Thoracic aorta (tissue), 2 donors: Measurements from ENCODE around the gene CYB5R3. TPM values are rescaled to one million over a fixed set of nuclear protein-coding genes. Genes with fewer than 3 reads are reported as not detected.
A peak's percentile ranks its signal among the peaks of the same experiment; 100 is the strongest.
"Not testable (repeated sequence)": the region's sequence is repeated elsewhere in the genome, so short reads cannot be mapped to it uniquely, and the experiment has no call there.

Source experiments
- ATAC-seq: fragments of 150-250 bp; one replicate; pipeline ENCODE4 v1.8.0; 2017; ENCODE audit warnings: low read depth; ENCODE audit not compliant: insufficient number of reproducible peaks, low FRiP score
- DNase-seq: peaks from one replicate; pipeline ENCODE4 v3.0.0-alpha.2; 2020; ENCODE audit warnings: low spot score
- H3K27ac ChIP-seq, 2 donors: fragments of 200-600 bp; sonication (generic); 1 replicate in 1 of 2; 2 replicates in 1 of 2; pipeline ENCODE4 v1.5.1; 2016; ENCODE audit warnings: mild to moderate bottlenecking in 2 of 2, moderate library complexity in 2 of 2
- H3K27me3 ChIP-seq: fragments of 200-600 bp; sonication (generic); replicated peaks from 2 replicates; pipeline ENCODE4 v1.6.0; 2016; ENCODE audit warnings: mild to moderate bottlenecking; ENCODE audit not compliant: insufficient read depth
- H3K36me3 ChIP-seq: fragments of 200-600 bp; sonication (generic); one replicate; pipeline ENCODE4 v1.5.1; 2016
- H3K4me1 ChIP-seq, 2 donors: fragments of 200-600 bp; sonication (generic); 1 replicate in 1 of 2; 2 replicates in 1 of 2; pipeline versions ENCODE4 v1.5.1 to v1.6.0; 2016; ENCODE audit warnings: low read depth in 2 of 2, mild to moderate bottlenecking in 1 of 2; ENCODE audit not compliant: control insufficient read depth in 1 of 2
- H3K4me3 ChIP-seq: fragments of 200-600 bp; sonication (generic); 2 replicates; pipeline ENCODE4 v1.5.1; 2016; ENCODE audit warnings: mild to moderate bottlenecking
- H3K9me3 ChIP-seq: fragments of 200-600 bp; sonication (generic); 2 replicates; pipeline ENCODE4 v1.5.1; 2016
- total RNA-seq, 2 donors: library from RNA; depleted of rRNA; stranded (reverse); fragments of >200 nt; gene quantifications; one replicate each; pipeline versions ENCODE4 v1.1.0 to v1.2.3, GENCODE V29; 2016
- TF ChIP-seq, protein P1 (sequence below): fragments of 200-600 bp; sonication (generic); IDR thresholded peaks from one replicate; pipeline ENCODE4 v1.5.1; 2019; ENCODE audit warnings: antibody characterized with exemption

Gene CYB5R3
- total RNA-seq, 2 donors from 2014 or later = 209 to 606 TPM

DNA sequence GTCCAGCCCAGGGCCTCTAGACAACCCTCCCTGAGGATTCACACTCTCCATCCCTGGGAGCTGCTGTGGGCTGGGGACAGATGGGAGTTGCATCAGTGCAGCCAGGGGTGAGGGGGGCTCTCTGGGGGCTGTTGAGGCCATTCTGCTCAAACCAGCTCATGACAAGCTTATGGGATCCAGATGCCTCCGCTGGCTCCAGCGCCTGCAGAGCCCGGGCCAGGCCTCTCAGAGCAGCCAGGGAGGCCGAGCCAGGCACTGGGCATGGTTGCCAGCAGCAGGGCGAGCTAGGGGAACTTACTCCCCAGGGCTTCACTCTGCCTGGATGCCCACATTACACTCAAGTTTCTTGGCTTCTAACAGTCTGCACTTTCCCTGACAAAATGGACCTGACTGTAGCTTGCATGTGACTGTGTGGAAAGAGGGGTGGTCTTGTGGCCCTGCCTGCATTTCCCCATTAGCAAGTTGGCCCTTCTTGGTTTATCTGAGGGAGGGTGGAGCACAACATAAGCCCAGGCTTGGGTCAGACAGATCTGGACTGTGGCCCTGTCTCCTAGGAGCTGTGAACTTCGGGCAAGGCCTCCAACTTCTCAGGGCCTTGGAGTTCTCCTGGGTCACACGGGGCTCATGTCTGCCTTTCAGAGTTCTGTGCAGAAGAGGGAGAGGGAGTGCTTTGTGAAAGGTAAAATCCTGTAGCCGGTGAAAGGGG lies 34.5 kb upstream of the CYB5R3 start:
- no peaks in the 10 kb centered on the region for H3K36me3 ChIP-seq
- TF ChIP-seq, protein P1, sequence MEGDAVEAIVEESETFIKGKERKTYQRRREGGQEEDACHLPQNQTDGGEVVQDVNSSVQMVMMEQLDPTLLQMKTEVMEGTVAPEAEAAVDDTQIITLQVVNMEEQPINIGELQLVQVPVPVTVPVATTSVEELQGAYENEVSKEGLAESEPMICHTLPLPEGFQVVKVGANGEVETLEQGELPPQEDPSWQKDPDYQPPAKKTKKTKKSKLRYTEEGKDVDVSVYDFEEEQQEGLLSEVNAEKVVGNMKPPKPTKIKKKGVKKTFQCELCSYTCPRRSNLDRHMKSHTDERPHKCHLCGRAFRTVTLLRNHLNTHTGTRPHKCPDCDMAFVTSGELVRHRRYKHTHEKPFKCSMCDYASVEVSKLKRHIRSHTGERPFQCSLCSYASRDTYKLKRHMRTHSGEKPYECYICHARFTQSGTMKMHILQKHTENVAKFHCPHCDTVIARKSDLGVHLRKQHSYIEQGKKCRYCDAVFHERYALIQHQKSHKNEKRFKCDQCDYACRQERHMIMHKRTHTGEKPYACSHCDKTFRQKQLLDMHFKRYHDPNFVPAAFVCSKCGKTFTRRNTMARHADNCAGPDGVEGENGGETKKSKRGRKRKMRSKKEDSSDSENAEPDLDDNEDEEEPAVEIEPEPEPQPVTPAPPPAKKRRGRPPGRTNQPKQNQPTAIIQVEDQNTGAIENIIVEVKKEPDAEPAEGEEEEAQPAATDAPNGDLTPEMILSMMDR = no peak
- H3K27ac ChIP-seq = peak overlapping the region; percentile 93 to 97
- no peaks in the 10 kb centered on the region for H3K27me3 ChIP-seq
- no peak overlapping the region for H3K4me3 ChIP-seq
- no peak for DNase-seq
- peak; percentile 5 for ATAC-seq
- H3K4me1 ChIP-seq = peaks cover 43 to 69% of the 10 kb centered on the region in 2 donors
- no peaks in the 10 kb centered on the region for H3K9me3 ChIP-seq

- ATAC-seq (no peak), DNase-seq (no peak)
- peaks cover 38 to 60% of the 10 kb centered on the region in 2 donors for H3K4me1 ChIP-seq
- TF ChIP-seq, protein P1 = no peak
- H3K27ac ChIP-seq = peak overlapping the region; percentile 82 to 97
- H3K27me3 ChIP-seq = no peaks in the 10 kb centered on the region
- no peaks in the 10 kb centered on the region for H3K9me3 ChIP-seq
- no peaks in the 10 kb centered on the region for H3K36me3 ChIP-seq
- no peak overlapping the region for H3K4me3 ChIP-seq
These were observed 33.1 kb upstream of the CYB5R3 start for GRCh38 chr22:42682113-42682851.

GRCh38 chr22:42680648-42681047 lies 31.5 kb upstream of the CYB5R3 start:
- Histone ChIP-seq H3K27me3 (no peaks in the 10 kb centered on the region), H3K9me3 (no peaks in the 10 kb centered on the region), H3K4me3 (no peak overlapping the region), H3K4me1 (peaks cover 37 to 60% of the 10 kb centered on the region in 2 donors), H3K36me3 (no peaks in the 10 kb centered on the region), H3K27ac (peak overlapping the region in 1 of 2 donors; percentile 17)
- TF ChIP-seq, protein P1 = no peak
- peak; percentile 48 for ATAC-seq
- no peak for DNase-seq

- DNase-seq = no peak
- TF ChIP-seq, protein P1 = no peak
These were observed 30.5 kb upstream of the CYB5R3 start for GRCh38 chr22:42679691-42680090.

DNA sequence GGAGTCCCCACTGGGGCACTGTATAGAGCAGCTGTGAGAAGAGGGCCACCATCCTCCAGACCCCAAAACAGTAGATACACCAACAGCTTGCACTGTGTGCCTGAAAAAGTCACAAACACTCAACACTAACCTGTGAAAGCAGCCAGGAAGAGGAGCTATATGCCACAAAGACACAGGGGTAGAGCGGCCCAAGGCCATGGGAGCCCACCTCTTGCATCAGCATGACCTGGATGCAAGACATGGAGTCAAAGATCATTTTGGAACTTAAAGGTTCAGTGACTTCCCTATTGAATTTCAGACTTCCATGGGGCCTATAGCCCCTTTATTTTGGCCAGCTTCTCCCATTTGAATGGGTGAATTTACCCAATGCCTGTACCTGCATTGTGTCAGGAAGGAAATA lies 29.7 kb upstream of the CYB5R3 start:
- Histone ChIP-seq H3K9me3 (no peaks in the 10 kb centered on the region), H3K4me1 (peaks cover 30 to 59% of the 10 kb centered on the region in 2 donors), H3K27me3 (no peaks in the 10 kb centered on the region), H3K4me3 (no peak overlapping the region), H3K27ac (no peak overlapping the region), H3K36me3 (no peaks in the 10 kb centered on the region)
- TF ChIP-seq, protein P1 = no peak
- DNase-seq (no peak), ATAC-seq (no peak)

More at GRCh38 chr22:42679691-42680090, 30.5 kb upstream of the CYB5R3 start:
- Histone ChIP-seq H3K9me3 (no peaks in the 10 kb centered on the region), H3K27ac (no peak overlapping the region), H3K36me3 (no peaks in the 10 kb centered on the region), H3K4me1 (peaks cover 37 to 60% of the 10 kb centered on the region in 2 donors), H3K4me3 (no peak overlapping the region), H3K27me3 (no peaks in the 10 kb centered on the region)
- ATAC-seq = no peak

DNA sequence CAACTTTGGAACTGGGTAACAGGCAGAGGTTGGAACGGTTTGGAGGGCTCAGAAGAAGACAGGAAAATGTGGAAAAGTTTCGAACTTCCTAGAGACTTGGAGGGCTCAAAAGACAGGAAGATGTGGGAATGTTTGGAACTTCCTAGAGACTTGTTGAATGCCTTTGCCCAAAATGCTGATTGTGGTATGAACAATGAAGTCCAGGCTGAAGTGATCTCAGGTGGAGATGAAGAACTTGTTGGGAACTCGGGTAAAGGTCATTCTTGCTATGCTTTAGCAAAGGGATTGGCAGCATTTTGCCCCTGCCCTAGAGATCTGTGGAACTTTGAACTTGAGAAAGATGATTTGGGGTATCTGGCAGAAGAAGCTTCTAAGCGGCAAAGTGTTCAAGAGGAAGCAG lies 28.7 kb upstream of the CYB5R3 start:
- ATAC-seq, H3K27me3 ChIP-seq, H3K9me3 ChIP-seq, DNase-seq, H3K27ac ChIP-seq, H3K4me3 ChIP-seq, H3K36me3 ChIP-seq: not testable (repeated sequence)
- peaks cover 24 to 58% of the 10 kb centered on the region in 2 donors for H3K4me1 ChIP-seq
